ENCODE measurements around the gene TMEM63A. TPM values are rescaled to one million over a fixed set of nuclear protein-coding genes. Genes with fewer than 3 reads are reported as not detected.

Gene TMEM63A
- polyA plus RNA-seq, 1 experiment, result 17.1 TPM

DNA sequence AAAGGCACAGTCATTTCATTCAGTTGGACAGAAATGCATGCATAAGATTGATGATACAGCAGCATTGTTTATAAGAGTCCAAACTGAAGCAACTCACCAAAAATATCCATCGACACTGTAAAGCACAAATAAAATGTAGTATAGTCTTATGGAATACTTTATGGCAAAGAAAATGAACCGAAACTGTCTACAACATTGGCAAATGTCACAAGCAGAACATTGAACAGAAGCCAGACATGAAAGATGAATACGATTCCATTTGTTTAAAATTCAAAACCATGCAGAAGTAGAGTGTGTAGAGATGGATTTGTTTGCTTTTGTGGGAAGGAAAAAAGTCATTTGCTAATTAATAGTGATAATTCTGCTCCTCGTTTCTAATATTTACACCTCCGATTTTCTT lies 14.3 kb upstream of the TMEM63A start:
- DNase-seq (ENCODE audit: low read depth, low spot score), result no peak
- TF ChIP-seq CTCF (IDR thresholded peaks at IDR 0.05; ENCODE audit: low read depth, low read length), result no peak
- Histone ChIP-seq H3K27ac (ENCODE audit: low read depth, low read length) (no peak overlapping the region), H3K9me3 (ENCODE audit: control insufficient read depth, insufficient read depth, low read length) (no peaks in the 10 kb centered on the region), H3K27me3 (ENCODE audit: control insufficient read depth, insufficient read depth, low read length) (no peaks in the 10 kb centered on the region), H3K4me3 (ENCODE audit: low read depth, low read length) (no peak overlapping the region)
- POLR2A ChIA-PET, result no interaction called here
- CTCF ChIA-PET, result interaction anchor here (0.7 to 2.9 kb wide), 4 partner anchors 15 to 189 kb away, joined by 3 to 9 read pairs (median 8); no protein-coding TSS in a partner anchor

- Histone ChIP-seq H3K27me3 (ENCODE audit: control insufficient read depth, insufficient read depth, low read length) (no peaks in the 10 kb centered on the region), H3K9me3 (ENCODE audit: control insufficient read depth, insufficient read depth, low read length) (no peaks in the 10 kb centered on the region; the same call in 1 of the 2 replicates), H3K27ac (ENCODE audit: low read depth, low read length) (no peak overlapping the region), H3K4me3 (ENCODE audit: low read depth, low read length) (no peak overlapping the region)
- POLR2A ChIA-PET, result no interaction called here
- no peak for TF ChIP-seq CTCF (IDR thresholded peaks at IDR 0.05; ENCODE audit: low read depth, low read length)
- DNase-seq (ENCODE audit: low read depth, low spot score), result no peak
- CTCF ChIA-PET, result interaction anchor here (2.0 kb wide), 1 partner anchor 19 kb away, joined by 7 read pairs; no protein-coding TSS in a partner anchor
Observed at GRCh38 chr1:225892307-225892706, 10.1 kb upstream of the TMEM63A start.

GRCh38 chr1:225891229-225891972 lies 9.2 kb upstream of the TMEM63A start:
- Histone ChIP-seq H3K4me3 (ENCODE audit: low read depth, low read length) (no peak overlapping the region), H3K9me3 (ENCODE audit: control insufficient read depth, insufficient read depth, low read length) (no peaks in the 10 kb centered on the region; the same call in 1 of the 2 replicates), H3K27me3 (ENCODE audit: control insufficient read depth, insufficient read depth, low read length) (no peaks in the 10 kb centered on the region), H3K27ac (ENCODE audit: low read depth, low read length) (no peak overlapping the region)
- no peak for DNase-seq (ENCODE audit: low read depth, low spot score)
- ChIA-PET POLR2A (no interaction called here), CTCF (interaction anchor here (2.0 kb wide), 1 partner anchor 20 kb away, joined by 7 read pairs; no protein-coding TSS in a partner anchor)
- no peak for TF ChIP-seq CTCF (IDR thresholded peaks at IDR 0.05; ENCODE audit: low read depth, low read length)

GRCh38 chr1:225890346-225891228 lies 8.4 kb upstream of the TMEM63A start:
- no peak overlapping the region for H3K27ac ChIP-seq (ENCODE audit: low read depth, low read length)
- POLR2A ChIA-PET, result no interaction called here
- DNase-seq (ENCODE audit: low read depth, low spot score), result no peak
- H3K27me3 ChIP-seq (ENCODE audit: control insufficient read depth, insufficient read depth, low read length), result no peaks in the 10 kb centered on the region
- CTCF ChIA-PET, result interaction anchor here (1.5 kb wide), 1 partner anchor 21 kb away, joined by 6 read pairs; no protein-coding TSS in a partner anchor
- H3K4me3 ChIP-seq (ENCODE audit: low read depth, low read length), result no peak overlapping the region
- H3K9me3 ChIP-seq (ENCODE audit: control insufficient read depth, insufficient read depth, low read length), result no peaks in the 10 kb centered on the region; the same call in 1 of the 2 replicates
- no peak for TF ChIP-seq CTCF (IDR thresholded peaks at IDR 0.05; ENCODE audit: low read depth, low read length)

All from AG04450 (cell line).